GM13976 (cell line): ENCODE results near the gene BMPR2.
"Not testable (repeated sequence)": the region's sequence is repeated elsewhere in the genome, so short reads cannot be mapped to it uniquely, and the experiment has no call there.

Experiments
- DNase-seq: peaks from one replicate; pipeline ENCODE4 v3.0.0; 2012; ENCODE audit warnings: low spot score
- in situ Hi-C: fragments of 300-500 bp; cut with MboI; formaldehyde crosslinking; loops from one replicate; pipeline ENCODE4 v1.12.0; 2022; ENCODE audit warnings: low sequenced_read_pairs, mixed read lengths, inconsistent platforms; ENCODE audit not compliant: unreplicated experiment
- TF ChIP-seq, protein P1 (sequence below): IDR thresholded peaks from 2 replicates; pipeline ENCODE4 v1.5.1; 2012; ENCODE audit warnings: borderline replicate concordance, mild to moderate bottlenecking; ENCODE audit not compliant: insufficient read depth; ENCODE audit errors: extremely low read depth, missing control alignments, control extremely low read depth

BMPR2 gene

DNA sequence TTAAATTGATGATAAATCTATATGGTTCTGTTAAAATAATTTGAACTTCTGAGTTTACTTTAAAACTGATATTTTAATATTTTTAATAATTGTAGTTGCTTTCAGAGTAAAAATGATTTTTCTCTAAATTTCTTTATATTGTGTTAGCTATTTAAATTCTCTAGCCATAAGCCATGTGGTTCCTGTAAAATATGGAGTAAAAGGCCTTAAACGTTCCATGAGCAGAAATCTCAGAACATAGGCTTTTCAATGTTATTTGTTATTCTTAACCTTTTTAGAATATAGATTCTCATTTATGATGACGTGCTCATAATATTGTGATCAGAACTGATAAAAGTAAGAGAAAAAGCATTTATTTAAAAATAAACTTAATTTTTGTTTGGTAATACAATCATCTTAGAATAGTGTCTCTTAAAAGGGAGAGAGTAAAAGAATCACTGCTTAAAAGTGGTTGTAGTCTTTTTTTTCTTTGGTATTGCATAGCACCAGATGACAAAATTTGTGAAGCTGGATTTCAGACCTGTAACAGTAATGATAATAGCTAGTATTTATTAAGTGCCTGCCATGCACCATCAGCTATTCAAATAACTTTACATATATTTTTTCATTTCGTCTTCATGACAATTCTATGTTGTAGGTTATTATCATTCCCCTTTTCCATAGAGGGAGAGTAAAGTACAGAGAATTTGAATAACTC, 2.7 kb downstream of the BMPR2 start:
- in situ Hi-C loops = no loop called here
- TF ChIP-seq, protein P1, sequence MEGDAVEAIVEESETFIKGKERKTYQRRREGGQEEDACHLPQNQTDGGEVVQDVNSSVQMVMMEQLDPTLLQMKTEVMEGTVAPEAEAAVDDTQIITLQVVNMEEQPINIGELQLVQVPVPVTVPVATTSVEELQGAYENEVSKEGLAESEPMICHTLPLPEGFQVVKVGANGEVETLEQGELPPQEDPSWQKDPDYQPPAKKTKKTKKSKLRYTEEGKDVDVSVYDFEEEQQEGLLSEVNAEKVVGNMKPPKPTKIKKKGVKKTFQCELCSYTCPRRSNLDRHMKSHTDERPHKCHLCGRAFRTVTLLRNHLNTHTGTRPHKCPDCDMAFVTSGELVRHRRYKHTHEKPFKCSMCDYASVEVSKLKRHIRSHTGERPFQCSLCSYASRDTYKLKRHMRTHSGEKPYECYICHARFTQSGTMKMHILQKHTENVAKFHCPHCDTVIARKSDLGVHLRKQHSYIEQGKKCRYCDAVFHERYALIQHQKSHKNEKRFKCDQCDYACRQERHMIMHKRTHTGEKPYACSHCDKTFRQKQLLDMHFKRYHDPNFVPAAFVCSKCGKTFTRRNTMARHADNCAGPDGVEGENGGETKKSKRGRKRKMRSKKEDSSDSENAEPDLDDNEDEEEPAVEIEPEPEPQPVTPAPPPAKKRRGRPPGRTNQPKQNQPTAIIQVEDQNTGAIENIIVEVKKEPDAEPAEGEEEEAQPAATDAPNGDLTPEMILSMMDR = no peak
- no peak for DNase-seq

DNA sequence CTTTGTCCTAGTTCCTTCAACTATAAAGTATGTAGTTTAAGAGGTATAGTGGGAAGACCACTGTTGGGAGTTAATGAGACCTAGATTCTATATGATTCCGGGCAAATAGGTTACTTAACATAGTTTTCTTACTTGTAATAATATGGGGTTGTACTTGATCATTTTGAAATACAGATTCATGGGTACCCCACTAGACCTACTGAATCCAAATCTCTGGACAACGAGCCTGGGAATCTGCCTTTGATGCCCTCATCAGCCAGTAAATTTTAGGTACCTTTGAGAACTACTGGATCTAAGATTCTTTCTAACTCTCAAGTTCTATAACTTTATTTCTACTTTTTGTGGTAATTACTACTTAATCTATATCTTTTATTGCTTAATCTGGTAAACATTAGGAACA, 6.6 kb downstream of the BMPR2 start:
- TF ChIP-seq, protein P1 = no peak
- in situ Hi-C loops = no loop called here
- DNase-seq = no peak

DNA sequence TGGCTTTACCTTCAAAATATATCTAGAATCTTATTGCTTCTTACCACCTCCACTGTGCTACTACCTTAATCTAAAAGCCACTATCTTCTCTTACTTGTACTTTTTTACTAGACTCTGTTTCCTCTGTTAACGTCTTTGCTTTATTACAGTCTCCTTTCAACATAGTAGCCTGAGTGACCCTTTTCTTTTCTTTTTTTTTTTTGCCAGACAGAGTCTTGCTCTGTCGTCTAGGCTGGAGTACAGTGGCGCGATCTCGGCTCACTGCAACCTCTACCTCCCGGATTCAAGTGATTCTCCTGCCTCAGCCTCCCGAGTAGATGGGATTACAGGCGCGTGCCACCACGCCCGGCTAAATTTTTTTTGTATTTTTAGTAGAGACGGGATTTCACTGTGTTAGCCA, 10.4 kb downstream of the BMPR2 start:
- DNase-seq, in situ Hi-C loops: not testable (repeated sequence)

DNA sequence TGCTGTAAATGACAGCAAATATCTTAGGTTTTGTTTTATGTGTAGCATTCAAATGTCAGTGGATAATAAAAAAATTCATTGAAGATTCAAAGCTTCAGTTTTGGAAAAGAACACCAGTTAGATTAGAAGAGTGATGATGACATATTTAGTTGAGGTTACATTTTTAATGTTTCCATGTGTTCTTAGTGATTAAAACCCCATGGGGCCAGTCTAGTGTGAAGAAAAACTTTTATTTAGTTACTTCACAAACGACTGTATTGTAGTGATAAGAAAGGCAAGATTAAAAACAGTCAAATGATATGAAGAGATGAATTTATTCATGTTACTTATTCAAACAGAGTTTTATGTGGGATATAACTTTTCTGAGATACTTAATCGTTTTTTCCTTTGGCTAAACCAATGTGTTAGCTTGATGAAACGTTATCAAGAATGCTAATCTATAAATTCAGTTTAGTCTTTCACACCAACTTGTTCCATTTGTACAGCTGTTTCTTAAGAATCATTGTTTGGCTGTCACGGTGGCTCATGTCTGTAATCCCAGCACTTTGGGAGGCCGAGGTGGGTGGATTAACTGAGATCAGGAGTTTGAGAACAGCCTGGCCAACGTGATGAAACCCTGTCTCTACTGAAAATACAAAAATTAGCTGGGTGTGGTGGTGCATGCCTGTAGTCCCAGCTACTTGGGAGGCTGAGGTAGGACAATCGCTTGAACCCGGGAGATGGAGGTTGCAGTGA, 11.6 kb downstream of the BMPR2 start:
- TF ChIP-seq, protein P1 = no peak
- in situ Hi-C loops = no loop called here
- DNase-seq = no peak

DNA sequence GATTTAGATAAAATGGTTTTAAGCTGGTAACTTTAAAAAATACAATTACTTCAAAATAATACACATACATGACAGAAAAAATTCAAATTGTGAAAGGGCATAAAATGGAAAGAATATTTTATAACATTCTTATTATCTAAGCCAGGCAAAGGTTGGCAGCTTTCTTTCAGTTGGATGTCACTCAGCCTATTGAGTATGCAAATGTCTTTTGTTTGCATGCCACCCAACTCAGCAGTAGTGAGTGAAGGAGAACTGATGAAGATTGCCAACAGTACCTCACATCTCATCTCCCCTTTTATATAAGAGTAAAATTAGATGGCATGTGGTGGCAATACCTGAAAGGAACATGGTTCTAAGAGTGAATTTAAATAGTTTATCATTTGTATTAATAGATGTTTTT, 24.8 kb downstream of the BMPR2 start:
- no peak for DNase-seq
- TF ChIP-seq, protein P1 = no peak
- in situ Hi-C loops = no loop called here

DNA sequence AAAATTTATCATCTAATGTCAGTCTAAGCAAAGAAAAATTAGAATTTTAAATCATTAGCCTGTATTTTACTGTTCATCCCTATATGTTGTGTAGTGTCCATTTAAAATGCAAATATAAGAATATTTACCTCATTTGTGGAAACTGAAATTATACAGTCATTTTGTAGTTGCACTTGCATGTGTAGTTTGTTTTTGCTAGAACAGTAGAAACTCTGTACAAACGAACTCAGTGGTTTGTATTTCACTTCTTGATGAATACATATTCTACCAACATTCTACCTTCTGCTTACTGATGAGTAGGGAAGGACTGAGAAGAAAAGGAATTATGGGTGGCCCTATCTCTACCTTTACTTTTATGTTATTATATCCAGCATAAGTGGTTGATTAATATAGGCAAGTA, 29.7 kb downstream of the BMPR2 start:
- TF ChIP-seq, protein P1 = no peak
- DNase-seq = no peak
- in situ Hi-C loops = no loop called here

DNA sequence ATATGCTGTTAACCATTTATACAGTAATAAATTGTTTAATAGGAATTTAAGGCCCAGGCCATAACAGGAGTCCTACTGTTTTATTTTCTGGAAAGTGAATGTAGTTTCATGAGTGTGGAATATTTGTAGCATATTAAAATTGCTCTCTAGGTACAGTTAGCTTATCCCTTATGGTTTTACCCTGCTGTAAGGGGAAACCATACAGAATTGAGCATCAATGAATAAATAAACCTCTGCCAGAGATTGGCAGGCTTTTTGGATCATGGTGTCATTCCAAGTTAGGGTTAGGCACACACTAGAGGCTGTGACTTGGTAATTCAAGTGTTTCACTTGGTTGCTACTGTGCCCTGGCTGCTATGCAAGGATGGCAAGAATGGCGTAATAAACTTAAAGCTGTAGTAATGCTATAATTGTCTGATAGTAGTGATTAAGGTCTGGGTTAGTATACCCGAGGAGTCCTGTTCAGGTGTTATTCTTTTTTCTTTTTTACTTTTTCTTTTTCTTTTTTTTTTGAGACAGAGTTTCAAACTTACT, 30.4 kb downstream of the BMPR2 start:
- in situ Hi-C loops = no loop called here
- no peak for DNase-seq
- TF ChIP-seq, protein P1 = no peak
